Measurements from ENCODE around the gene OSBPL3.

GRCh38 chr7:25007668-25008067 lies 27.7 kb upstream of the OSBPL3 start:
- TF ChIP-seq CTCF (IDR thresholded peaks at IDR 0.05) (no peak), EZH2 (IDR thresholded peaks at IDR 0.05) (no peak), EZH2phosphoT487 (IDR thresholded peaks at IDR 0.05) (no peak)

All from neural progenitor cell (in vitro differentiated cells).